ENCODE results near the gene MCC.

DNA sequence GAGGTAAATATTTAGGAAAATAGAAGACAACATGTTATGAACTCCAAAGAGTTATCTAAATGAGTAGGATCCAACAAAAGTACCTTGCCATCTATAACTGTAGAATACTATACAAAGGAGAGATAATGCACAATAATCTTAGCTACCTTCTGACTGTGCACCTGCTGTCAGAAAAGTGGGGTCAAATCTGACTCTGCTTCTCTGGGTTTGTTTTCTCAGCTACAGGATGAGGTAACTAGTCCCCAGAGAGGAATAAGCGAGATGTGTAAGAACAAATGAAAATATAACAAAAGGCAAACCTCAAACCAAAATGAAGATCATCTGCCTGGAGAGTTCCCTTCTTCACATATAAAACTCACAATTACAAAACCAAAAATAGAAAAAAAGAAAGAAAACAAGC lies 306.8 kb downstream of the MCC start:
- TF ChIP-seq, protein P1, sequence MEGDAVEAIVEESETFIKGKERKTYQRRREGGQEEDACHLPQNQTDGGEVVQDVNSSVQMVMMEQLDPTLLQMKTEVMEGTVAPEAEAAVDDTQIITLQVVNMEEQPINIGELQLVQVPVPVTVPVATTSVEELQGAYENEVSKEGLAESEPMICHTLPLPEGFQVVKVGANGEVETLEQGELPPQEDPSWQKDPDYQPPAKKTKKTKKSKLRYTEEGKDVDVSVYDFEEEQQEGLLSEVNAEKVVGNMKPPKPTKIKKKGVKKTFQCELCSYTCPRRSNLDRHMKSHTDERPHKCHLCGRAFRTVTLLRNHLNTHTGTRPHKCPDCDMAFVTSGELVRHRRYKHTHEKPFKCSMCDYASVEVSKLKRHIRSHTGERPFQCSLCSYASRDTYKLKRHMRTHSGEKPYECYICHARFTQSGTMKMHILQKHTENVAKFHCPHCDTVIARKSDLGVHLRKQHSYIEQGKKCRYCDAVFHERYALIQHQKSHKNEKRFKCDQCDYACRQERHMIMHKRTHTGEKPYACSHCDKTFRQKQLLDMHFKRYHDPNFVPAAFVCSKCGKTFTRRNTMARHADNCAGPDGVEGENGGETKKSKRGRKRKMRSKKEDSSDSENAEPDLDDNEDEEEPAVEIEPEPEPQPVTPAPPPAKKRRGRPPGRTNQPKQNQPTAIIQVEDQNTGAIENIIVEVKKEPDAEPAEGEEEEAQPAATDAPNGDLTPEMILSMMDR (IDR thresholded peaks at IDR 0.05) = no peak
- TF ChIP-seq ZFX (IDR thresholded peaks at IDR 0.05; ENCODE audit: borderline replicate concordance) = no peak
